Activated naive CD4-positive, alpha-beta T cell (primary cell): ENCODE results near the gene FBLN2.
"Not testable (repeated sequence)": the region's sequence is repeated elsewhere in the genome, so short reads cannot be mapped to it uniquely, and the experiment has no call there.

Source experiments
- DNase-seq, 4 experiments: peaks; one replicate each; lab custom pipeline; 2025; lab: John Stamatoyannopoulos, UW

FBLN2 gene

GRCh38 chr3:13549623-13550422, 898 bp downstream of the FBLN2 start:
- DNase-seq = no peak

- no peak for DNase-seq
These were observed 1.4 kb downstream of the FBLN2 start for GRCh38 chr3:13550423-13550690.

GRCh38 chr3:13550791-13551360, 2.0 kb downstream of the FBLN2 start:
- DNase-seq = no peak

- no peak for DNase-seq
These were observed 4.1 kb downstream of the FBLN2 start for GRCh38 chr3:13552857-13553652.

GRCh38 chr3:13553686-13554085, 4.8 kb downstream of the FBLN2 start:
- no peak for DNase-seq

- no peak for DNase-seq
These were observed 6.8 kb downstream of the FBLN2 start for GRCh38 chr3:13555753-13556152.

- DNase-seq = no peak
These were observed 7.3 kb downstream of the FBLN2 start for GRCh38 chr3:13556207-13556606.

GRCh38 chr3:13556917-13557316, 8.0 kb downstream of the FBLN2 start:
- no peak for DNase-seq

- DNase-seq = no peak
These were observed 8.5 kb downstream of the FBLN2 start for GRCh38 chr3:13557417-13557816.

GRCh38 chr3:13557926-13558325, 9.0 kb downstream of the FBLN2 start:
- no peak for DNase-seq

GRCh38 chr3:13558651-13559050, 9.7 kb downstream of the FBLN2 start:
- no peak for DNase-seq

- DNase-seq = no peak
These were observed 11.0 kb downstream of the FBLN2 start for GRCh38 chr3:13559764-13560525.

- no peak for DNase-seq
These were observed 12.5 kb downstream of the FBLN2 start for GRCh38 chr3:13561376-13561775.

GRCh38 chr3:13561967-13562366, 13.0 kb downstream of the FBLN2 start:
- no peak for DNase-seq

GRCh38 chr3:13562421-13562820, 13.5 kb downstream of the FBLN2 start:
- not testable (repeated sequence) for DNase-seq

- DNase-seq = no peak
These were observed 14.4 kb downstream of the FBLN2 start for GRCh38 chr3:13563321-13563720.

GRCh38 chr3:13563911-13564310, 15.0 kb downstream of the FBLN2 start:
- no peak for DNase-seq

- no peak for DNase-seq
These were observed 16.0 kb downstream of the FBLN2 start for GRCh38 chr3:13564751-13565560.

- DNase-seq = no peak
These were observed 16.9 kb downstream of the FBLN2 start for GRCh38 chr3:13565581-13566452.

GRCh38 chr3:13566453-13566748, 17.5 kb downstream of the FBLN2 start:
- DNase-seq = no peak

- no peak for DNase-seq
These were observed 17.9 kb downstream of the FBLN2 start for GRCh38 chr3:13566769-13567310.
